Sciatic nerve (tissue), 1 donor: ENCODE measurements around the gene RASL12. TPM values are rescaled to one million over a fixed set of nuclear protein-coding genes. Genes with fewer than 3 reads are reported as not detected.

Experiments
- total RNA-seq: library from RNA; stranded (reverse); fragmentation: NEBNext Ultra II Directional; extraction: Animal tissue kit (Norgen Biotek cat#: 25700); gene quantifications from one replicate; pipeline ENCODE4 v1.2.1, GENCODE V29; 2021
- donor health status: DM: no; HTN: no; CAD: no.

RASL12 gene
- total RNA-seq, 1 donor from 2014 or later = 23.0 TPM

Other genes starting within 250 kb of the RASL12 start
- 0.76 TPM for gene PIF1, start 242.3 kb downstream of the RASL12 start, total RNA-seq
- gene PLEKHO2, start 226.1 kb downstream of the RASL12 start, total RNA-seq = 62.9 TPM
- 25.5 TPM for gene ANKDD1A, start 156.1 kb downstream of the RASL12 start, total RNA-seq
- gene SPG21, start 78.1 kb downstream of the RASL12 start, total RNA-seq = 73.6 TPM
- gene MTFMT, start 38.4 kb downstream of the RASL12 start, total RNA-seq = 15.1 TPM
- 0.53 TPM for gene SLC51B, start 22.6 kb downstream of the RASL12 start, total RNA-seq
- 0.27 TPM for gene KBTBD13, start 8.8 kb upstream of the RASL12 start, total RNA-seq
- gene UBAP1L, start 47.2 kb upstream of the RASL12 start, total RNA-seq = 13.4 TPM
- gene PDCD7, start 65.8 kb upstream of the RASL12 start, total RNA-seq = 29.6 TPM
- 49.8 TPM for gene CLPX, start 117.4 kb upstream of the RASL12 start, total RNA-seq
- 37.9 TPM for gene CILP, start 143.5 kb upstream of the RASL12 start, total RNA-seq
- 13.6 TPM for gene PARP16, start 218.9 kb upstream of the RASL12 start, total RNA-seq
- not detected for gene RNU5A-1, start 228.1 kb upstream of the RASL12 start, total RNA-seq
- 44.7 TPM for gene RNU5B-1, start 236.7 kb upstream of the RASL12 start, total RNA-seq